KG1 (cell line): ENCODE data around the gene EDN2.

Experiments
- DNase-seq: peaks from one replicate; lab custom pipeline; 2025; lab: John Stamatoyannopoulos, UW

EDN2 gene

DNA sequence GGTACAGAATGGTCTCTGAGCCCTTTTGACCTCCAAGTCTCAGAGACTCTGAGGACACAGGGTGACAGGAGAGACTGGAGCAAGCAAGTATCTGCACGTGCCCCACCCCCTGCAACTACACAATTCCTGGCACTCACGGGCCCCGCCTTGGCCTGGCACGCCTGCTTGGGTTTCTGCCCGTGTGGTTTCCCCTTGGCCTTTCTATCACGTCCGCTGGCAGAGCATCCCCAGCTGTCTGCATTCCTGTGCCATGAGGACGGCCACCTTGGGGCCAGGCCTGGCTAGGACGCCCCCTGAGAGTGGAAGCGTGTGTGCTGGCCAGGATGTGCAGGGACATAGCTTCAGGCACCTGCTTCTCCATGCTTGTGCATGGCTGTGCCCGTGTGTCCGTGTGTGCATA is 14.3 kb upstream of the EDN2 start:
- DNase-seq, result no peak

GRCh38 chr1:41498391-41498790 is 13.9 kb upstream of the EDN2 start:
- DNase-seq, result no peak

DNA sequence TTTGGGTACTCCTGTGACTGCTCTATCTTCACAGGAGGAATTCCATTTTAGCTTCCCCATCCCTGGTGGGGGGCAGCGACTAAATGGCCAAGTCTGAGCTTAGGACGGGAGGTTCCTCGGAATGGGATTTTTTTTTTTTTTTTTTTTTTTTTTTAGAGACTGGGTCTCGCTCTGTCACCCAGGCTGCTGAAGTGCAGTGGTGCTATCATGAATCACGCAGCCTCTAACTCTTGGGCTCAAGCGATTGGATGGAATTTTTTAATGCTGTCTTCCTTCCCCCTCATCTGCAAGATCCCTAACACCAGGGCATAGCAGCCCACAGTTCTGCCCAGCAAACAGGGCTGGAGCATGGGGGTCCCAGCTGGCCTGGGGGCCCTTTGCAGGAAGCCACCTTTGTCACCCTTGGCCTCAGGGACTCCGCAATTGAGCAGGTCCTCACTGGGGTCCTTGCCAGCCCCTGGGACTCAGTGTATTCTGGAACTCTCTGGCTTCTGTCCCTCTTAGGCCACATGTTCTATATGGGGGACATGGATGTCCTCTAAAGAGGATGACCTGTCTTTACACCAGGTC is 13.1 kb upstream of the EDN2 start:
- DNase-seq, result no peak

DNA sequence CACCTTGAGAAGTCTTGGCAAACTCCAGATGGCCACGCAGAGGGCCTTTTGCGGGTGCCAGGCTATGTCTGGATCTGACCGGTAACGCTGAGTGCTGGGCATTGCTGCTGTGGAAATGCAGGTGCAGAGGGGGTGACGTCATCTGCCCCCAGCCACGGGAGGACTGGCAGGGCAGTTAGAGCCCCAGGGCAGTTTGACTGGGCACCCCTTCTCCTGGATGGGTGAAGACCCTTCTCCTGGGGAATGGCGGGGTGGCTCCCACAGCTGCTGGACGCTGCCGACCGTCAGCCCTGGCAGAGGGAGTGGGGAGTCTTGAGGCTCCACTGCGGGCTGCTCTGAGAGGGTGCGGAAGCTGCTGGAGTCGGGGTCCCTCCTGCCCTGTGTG is 12.6 kb upstream of the EDN2 start:
- DNase-seq, result no peak

- DNase-seq, result no peak
Measured at GRCh38 chr1:41496080-41497055, 11.9 kb upstream of the EDN2 start.

GRCh38 chr1:41495210-41495948 is 10.9 kb upstream of the EDN2 start:
- DNase-seq, result no peak

- no peak for DNase-seq
Measured at GRCh38 chr1:41494351-41495209, 10.1 kb upstream of the EDN2 start.

DNA sequence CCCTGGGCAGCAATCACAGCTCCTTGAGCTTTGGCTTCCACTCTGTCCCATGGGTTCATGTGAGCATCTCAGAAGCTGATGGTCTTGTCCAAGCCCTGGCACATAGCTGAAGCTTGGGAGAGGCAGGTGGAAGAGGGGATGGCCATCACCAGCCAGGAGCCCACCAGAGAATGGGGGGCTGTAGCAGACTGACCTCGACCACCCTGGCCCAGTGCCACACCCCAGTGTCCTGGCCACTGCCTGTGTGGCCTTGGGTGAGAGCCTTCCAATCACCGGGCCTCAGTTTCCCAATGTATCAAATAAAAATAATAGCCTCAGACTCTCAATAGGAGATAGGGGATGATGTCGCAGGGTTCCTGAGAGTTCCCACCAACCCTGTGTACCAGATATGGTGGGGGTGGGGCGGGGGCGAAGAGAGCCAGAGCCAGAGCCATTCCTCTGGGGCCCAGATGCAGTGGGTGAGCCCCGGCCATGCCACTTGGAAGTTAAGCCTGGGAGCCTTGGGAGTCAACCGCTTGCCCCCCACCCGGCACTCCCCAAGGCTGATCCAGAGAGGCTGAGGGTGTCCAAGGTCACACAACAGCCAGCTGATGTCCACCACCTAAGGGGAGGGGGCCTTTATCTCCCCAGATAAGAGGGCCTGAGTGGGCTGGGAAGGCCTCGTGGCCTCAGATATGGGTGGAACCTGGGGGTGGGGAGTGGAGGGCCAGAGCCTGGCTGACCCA is 9.3 kb upstream of the EDN2 start:
- no peak for DNase-seq

GRCh38 chr1:41493117-41493536 is 8.6 kb upstream of the EDN2 start:
- DNase-seq, result no peak

DNA sequence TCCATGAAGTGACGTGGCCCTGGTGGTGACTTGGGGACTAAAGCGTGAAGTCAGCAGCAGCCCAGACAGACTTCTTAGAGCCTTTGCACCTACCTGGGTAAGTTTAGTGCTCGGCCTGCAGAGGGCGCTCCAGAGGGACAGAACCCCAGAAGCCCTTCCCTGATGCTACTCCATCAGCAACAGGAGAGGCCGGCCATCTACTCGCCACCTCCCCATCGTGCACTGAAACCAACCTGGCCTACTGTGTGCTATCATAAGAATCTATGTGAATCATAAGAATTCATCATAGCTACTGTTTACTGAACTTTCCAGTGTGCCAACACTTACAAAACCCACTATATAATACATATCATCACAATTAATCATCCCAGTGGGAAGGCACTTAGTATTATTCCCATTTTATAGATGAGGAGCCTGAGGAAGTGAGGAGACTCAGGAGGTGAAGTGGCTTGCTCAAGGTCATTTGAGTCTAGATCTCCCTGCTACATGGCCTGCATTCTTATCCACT is 7.9 kb upstream of the EDN2 start:
- DNase-seq, result no peak

DNA sequence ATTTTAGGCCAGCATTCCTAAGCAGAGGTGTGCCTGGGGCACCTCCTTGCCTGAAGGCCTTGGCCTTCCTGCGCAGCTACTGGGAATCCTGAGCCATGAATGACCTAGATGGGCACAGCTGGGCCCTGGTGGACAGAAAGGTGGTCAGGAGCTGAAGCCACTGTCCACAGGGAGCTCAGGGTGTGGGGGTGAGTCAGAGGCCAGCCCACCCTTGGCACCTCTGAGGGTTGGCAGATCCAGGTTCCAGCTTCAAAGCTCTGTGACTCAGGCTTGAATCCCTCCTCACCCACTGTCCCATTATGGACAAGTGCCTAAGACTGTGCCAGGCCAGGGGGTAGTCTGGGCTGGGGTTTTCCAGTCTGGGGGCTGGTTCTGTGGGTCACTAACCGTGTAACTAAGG is 6.4 kb upstream of the EDN2 start:
- DNase-seq, result no peak

DNA sequence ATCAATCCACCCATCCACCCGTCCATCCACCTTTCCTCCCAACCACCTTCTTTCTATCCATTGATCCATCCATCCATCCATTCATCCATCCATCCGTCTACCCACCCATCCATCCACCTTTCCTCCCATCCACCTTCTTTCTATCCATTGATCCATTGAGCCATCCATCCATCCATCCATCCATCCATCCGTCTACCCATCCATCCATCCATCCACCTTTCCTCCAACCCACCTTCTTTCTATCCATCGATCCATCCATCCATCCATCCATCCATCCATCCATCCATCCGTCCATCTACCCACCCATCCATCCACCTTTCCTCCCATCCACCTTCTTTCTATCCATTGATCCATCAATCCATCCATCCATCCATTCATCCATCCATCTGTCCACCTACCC is 5.1 kb upstream of the EDN2 start:
- no peak for DNase-seq

DNA sequence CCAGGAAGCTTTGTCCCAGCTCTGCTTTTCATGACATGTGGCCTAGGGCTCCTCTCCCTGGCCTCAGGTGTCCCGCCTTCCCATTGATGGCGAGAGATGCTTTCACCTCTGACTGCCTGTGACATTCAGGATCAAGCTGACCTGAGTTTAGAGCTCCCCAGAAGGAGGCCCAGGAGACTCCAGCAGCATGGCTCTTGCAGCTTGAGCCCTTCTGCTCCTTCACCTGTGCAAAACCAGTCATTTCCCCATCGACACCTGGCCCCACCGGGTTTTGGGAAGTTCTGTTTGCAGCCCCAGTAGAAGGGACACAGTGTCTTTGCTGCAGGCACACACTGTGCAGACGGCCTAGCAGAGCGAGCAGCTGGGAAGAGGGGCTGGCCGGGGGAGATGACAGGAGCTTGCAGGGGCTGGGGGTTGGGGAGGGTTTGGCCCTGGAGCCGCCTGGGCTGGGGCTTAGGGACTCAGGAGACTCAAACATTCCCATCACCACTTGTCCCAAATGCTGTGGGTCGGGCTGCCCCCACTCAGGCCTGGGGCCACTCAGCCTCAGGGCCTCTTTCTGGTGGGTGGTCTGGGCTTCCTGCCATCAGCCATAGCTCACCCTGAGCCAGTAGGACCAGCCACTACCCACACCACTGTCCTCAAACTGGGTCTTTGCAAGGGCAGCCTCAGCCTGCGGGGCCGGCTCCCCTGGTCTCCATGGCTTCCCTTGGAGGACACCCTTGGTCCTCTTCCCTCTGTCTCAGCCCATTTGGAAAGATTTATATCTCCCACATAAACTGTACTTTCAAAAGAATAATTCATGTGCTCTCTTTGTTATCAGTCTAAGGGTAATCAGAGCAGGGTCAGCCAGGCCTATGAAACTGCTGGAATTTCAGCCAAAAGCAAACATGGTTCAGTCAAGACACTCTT is 3.8 kb upstream of the EDN2 start:
- no peak for DNase-seq

GRCh38 chr1:41487126-41488039 is 2.9 kb upstream of the EDN2 start:
- no peak for DNase-seq

DNA sequence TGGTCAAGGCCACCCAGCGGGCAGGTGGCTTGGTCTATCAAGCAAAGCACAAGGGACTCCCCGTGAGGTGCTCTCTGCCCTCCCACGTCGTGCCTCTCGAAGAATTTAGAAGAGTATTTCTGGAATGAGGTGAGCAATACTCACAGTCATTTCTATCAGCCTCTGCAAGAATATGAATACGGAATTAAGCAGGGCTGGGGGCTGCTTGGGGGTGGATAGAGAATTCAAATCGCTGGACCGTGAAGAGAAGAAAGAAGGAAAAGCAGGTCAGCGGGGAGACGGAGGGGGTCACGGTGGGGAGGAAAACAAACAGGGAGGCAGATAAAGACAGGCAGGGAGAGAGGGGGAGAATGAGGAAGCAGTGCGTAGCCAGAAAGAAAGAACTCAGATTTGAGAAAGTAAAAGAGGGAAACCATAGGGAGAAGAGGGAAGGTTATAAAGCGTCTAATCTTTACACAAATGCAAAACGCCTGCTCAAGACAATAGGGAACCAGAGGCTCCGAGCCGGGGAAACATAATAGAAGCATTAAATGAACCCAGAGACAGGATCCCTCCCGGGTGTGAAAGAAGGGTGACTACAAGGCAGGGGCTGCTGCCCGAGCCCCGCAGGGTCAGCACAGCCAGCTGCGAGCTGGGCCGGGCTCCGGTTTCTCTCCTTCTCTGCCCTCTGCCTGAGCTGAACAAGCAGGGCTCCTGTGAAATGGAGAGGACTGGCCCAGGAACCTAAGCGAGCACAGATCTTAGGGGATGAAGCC is 2.1 kb upstream of the EDN2 start:
- DNase-seq, result no peak

DNA sequence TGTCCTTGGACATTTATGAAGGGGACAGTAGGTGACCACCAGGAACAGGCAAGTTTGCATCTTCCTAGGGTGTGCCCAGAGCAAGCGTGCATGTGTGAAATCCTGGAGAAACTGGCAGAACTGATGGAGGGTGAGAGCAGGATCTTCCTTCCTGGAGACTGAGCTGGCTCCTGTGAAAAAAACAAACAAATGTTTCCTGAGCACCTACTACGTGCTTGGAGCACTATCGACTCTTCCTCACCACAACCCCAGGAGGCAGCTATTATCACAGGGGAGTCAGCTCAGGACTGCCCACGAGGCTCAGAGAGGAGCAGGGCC is 1.5 kb upstream of the EDN2 start:
- DNase-seq, result no peak

- no peak for DNase-seq
Measured at GRCh38 chr1:41485605-41486004, 1.1 kb upstream of the EDN2 start.

GRCh38 chr1:41483960-41484401 is 502 bp downstream of the EDN2 start:
- no peak for DNase-seq
